Measurements from ENCODE around the gene SLC25A13.
A peak's percentile ranks its signal among the peaks of the same experiment; 100 is the strongest.

SLC25A13 gene

DNA sequence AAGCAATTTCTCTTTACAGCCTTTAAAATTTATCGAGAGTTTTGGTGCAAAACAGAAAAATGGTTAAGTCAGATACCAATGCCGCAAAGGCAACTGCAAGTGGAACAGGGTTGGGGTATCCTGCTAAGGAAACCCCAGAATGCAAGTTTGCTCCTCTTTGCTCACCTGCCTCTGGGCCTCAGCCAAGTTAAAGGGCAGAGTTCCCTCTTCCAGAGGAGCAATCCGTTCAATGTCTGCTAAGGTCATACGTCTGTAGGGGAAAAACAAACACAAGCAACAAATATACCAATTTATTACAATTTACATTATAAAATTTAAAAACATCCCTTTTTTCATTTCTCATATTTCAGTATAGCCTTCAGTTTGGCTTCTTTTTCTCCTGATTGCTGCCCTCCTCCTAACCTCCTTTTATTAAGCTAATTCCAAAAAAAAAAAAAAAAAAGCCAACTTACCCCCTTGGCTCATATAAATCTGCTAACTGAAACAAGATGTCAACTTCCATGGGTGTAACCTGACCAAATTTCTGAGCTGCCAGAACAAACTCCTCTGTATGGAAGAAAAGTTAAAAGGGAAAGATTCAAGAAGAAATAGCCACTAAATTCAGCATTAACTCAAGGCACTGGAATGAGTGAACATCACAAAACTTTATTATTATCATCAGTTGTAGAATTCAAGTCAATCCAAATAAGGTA, 132.6 kb downstream of the SLC25A13 start:
- no peak for DNase-seq

DNA sequence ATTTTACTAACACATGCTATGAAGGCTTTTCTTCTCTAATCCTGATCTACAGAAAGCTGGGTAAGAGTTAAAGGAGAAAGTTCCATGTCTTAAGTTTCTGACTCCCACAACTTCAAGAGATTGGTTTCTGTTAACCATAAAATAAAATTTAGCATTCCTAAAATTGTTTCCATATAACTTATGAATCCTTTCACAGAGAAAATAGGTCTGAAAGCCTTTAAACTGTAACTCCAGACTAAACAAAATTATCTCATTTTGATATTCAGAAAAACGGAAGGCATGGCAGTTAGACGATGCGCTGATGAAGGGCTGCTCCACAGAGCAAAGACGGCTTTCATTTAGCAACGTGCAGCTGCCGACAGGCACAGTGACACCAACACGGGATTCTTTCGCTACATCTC, 133.3 kb downstream of the SLC25A13 start:
- DNase-seq, result no peak

DNA sequence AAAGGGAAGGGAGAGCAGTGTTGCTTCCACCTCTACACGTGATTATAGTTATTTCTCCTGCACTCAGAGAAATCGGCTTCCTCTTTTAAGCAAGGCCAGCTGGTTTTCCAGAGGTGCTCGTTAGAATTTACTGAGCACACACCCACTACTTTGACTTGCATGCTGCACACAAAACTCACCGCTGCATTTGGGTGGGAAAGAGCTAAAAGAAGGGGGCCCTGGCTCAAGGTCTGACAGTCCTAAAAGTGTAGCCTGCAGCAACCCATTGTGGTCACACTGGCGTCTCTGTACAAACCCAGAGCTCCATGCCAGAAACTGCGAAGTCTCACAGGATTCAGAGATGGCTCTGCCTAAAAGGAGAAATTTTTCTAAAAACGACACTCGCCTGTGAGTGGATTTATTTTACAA, 133.7 kb downstream of the SLC25A13 start:
- no peak for DNase-seq

DNA sequence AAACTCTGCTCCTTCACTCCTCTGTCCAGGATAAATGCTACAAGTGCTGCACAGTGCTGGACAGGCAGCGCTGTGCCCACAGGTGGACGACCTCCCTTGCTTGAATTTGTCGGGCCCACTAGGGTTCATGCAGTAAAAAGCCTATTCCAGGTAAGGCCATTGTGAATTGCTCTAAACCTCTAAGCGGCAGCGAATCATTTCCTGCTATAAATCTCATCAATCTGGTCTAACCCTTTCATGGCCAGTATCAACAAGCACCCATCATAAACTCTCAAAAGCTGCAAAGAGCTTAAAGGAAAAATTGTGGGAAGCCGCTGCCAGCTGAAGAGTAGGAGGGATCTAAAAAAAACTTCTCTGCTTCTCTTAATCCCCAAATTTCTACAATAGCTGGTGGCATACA, 134.2 kb downstream of the SLC25A13 start:
- DNase-seq, result no peak

DNA sequence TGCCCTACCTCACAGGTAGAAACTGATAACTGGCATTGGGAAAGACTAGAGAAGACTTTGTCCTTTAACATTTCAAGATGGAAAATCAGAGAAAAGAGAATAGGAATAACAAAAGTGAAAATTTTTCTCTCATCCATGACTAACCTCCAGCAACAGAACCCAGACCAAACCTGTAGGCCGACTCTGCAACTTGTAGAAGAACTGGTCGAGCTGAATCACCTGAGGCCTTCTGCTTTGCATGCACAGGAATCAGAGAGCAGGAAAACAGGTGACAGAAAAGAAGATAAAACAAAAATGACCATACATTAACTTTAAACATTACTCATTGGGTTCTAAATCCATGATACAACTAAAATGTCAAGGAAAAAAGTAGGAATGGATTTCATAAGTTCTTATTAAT, 137.1 kb downstream of the SLC25A13 start:
- no peak for DNase-seq

DNA sequence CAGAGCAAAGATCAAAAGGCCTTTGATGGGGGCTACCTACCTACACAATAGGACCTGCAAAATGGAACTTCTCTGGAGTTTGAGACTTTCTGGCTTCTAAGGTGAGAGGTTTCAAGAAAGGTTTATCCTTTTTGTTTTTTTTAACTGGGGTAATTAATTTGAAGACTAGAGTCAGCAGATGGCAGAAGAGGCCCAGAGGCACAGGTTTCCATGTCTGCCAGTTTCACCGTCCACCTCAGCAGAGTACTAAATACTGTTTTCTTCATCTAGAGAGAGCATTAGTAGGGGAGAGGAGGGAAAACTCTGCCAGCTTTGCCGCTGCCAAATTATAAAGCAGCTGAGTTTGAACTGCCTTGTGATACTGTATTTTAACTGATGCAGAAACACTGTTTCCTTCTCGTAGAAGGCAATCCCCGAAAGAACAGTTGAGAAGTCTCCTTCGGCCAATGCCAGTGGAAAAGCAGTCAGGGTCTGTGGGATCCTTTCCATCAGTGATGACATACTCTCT, 138.7 kb downstream of the SLC25A13 start:
- no peak for DNase-seq

DNA sequence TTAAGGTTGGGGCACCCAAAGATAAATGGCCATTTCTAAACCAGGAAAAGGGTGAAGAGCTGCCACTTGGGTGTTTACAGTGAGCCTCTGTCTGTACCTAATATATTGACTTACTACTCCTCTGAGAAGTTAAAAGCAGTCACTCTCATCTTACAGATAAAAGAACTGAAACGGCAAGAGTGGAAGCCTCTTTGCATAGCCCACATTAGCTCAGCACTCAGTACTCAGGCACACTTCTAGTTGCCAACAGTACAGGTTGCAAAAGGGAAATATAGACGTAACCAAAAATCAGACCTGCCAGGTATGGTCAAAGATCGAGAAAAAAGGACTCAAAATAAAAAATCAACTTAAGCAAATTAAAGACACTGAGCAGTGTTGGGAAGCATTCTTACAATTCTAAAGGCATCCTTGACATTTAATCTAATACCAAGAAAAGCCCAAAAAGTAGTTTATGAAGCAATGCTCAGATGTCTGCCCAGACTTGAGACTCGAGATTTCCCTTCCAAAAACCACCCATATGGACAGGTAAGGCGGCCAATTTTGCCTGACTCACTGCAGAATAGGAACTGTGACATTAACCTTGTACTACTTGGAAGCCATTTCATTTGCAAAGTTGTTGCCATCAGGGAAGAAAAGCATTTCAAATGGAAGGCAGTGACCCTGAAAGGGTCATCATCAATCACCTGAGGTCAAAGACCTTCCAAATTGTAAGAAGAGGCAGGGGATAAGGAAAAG, 139.3 kb downstream of the SLC25A13 start:
- no peak for DNase-seq

DNA sequence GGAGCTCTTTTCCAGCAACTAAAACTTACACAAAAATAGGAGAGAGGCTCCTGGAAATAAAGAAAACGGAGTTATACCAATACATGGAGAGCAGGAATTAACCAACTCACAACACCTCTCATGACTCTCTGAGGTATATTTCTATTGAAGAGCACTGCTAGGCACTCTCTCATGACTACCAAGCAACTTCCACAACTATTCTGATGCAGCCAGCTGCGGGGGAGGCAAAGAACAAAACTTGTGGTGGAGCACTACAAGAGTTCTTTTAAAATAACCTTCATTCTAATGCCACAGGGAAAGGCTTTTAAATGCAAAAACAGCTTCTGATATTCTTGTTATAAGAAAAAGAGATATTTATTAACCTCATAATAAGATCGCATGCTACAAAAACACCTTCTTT, 140.7 kb downstream of the SLC25A13 start:
- no peak for DNase-seq

DNA sequence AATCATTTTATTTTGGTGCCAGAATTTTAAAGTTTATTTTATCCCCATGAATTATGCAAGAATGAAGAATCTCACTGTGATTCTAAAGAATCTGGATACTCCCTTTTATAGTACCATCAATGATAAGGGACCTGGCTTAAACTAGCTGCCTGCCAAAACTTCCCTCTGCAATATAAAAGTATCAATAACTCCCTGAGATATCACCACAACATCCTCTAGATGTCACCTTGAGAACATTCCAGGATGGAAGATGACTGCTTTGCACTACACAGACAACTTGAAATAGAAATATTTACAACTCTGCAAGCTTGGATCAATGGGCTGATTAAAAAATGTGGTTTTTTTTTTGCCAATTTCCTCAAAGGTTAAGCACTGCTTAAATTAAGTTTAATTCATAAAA, 142.1 kb downstream of the SLC25A13 start:
- DNase-seq, result no peak

DNA sequence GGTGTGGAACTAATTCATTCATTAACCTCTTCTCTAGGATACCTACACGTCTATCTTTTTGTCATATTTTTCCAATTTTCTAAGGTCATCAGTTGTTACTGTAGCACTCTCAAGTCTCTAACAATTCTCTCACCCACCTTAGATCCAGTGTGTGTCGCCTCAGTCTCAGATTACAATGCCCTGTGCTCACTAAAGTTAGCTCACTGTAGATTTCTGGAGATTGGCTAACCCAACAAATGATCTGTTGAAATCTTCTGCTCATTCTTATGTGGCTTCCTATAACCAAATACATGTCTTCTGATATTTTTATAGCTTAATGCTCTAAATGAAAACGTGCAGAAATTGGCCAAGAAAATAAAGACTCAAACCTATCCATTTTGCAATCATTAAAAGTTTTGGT, 142.6 kb downstream of the SLC25A13 start:
- DNase-seq, result no peak

DNA sequence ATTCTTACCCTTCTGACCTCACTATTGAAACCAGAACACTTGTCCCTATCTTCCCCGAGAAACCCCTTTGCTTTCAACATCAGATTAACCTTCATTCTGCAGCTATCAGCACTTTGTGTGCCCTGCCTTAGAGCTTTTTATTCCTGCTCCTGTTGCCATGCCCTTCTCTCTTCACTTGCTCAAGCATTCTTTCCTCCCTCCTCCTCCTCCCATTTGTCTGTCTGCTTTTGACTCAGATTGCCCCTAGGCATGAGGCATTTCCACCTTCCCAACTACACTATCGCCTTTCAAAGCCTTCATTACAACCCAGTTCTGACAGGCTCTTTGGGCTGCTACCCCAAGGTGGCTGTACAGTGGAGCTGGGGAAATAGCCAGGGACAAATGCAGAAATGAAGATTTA, 143.3 kb downstream of the SLC25A13 start:
- DNase-seq, result no peak

DNA sequence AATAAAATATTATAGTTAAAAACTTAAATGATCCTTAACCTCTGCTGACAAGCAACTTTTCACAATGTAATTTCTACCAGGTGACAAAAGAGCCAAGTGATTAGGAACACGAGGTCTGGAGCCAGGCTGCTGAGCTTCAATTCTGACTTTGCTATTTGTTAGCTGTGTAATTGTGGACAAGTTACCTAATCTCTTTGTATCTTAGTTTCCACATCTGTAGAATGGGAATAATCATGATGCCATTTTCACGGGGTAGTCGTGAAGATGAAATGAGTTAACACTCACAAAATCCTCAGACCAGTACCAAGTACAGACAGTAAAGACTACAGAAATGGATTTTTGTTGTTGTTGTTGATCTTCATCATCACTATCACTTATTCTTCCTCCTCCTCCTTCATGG, 144.5 kb downstream of the SLC25A13 start:
- DNase-seq, result no peak

DNA sequence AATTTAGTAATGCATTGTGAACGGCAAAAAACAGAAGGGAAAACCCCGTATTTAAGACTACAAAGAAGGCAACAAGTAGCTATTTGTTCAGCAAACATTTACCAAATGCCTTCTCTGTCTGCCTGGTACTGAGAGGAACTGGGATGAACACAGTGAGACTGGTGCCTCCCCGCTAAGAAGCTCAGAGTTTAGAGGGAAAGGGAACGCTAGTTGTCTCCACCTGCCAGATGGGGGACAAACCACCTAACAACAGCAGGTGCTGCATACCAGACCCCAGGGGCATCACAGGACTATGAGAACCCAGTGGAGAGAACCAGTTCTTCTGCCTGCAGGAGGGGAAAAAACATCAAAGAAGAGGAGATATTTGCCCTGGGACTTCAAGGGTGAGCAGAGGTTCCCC, 147.1 kb downstream of the SLC25A13 start:
- DNase-seq, result no peak

DNA sequence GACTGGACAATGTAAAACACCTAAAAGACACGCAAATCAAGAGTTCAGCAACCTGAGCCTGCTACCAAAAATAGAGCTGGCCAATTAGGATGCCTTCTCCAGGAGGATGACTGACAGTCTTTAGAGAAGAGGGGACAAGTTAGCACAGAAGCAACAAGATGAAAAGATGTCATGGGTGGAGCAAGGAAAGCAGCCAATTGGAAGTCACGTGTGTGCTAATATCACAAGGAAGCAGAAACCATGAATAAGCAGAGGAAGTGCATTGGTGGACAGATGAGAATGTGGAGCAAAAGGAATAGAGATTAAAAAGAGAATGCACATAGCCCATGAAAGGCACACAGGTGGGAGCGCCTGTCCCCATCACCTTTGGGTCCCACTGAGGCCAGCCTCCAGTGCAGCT, 148.1 kb downstream of the SLC25A13 start:
- DNase-seq, result no peak

DNA sequence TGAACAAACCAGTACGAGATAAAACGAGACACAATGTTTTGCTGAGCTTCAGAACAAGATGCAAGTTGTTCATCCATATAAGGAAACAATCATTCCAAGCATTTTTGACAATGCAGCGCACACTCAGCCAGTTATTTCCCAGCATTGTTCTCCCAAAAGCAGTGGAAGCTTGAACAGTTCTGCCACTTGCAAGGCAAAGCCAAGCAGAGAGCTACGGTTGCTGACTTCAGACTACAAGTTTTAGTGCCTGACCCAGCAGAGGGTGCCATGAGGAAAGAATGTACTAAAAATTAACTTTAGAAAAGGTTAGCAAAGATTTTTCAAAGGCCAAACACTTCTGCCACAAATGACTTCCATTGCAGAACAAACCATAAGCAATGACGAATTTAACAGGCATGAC, 152.5 kb downstream of the SLC25A13 start:
- DNase-seq, result no peak

DNA sequence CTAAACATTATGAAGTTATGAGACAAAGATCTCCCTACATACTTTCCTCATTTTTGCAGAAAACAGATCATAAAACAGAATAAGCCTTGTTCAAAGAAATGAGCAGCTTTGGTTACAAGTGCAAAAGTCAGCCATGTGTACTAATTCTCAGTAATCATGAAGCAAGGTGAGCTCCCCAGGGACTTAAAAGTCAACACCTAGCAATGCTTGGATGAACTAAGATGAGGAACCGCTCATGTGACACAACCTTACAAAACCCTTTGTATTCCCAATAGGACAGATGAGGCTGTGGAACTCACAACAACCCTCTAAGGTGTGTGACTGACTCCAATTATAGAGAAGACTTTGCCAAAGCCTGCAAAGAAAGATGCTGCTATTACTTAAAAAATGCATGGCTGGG, 154.5 kb downstream of the SLC25A13 start:
- DNase-seq, result no peak

DNA sequence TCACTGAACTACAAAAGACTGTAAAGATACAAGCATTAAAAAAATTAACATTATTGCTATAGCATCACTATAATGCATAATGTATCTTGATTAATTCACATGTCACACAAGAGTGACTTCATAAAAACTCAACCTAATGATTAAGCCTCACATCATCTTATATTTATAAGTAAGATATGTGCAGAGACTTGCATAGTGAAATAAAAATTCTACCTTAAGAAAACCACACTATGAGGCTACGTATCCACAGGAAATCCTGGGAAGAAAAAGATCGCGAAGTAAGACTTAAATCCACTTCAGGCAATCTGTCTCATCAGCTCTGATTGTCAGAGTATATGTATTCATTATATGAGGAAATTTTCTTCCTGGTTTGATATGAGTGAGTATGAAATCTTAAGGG, 160.0 kb downstream of the SLC25A13 start:
- no peak for DNase-seq

DNA sequence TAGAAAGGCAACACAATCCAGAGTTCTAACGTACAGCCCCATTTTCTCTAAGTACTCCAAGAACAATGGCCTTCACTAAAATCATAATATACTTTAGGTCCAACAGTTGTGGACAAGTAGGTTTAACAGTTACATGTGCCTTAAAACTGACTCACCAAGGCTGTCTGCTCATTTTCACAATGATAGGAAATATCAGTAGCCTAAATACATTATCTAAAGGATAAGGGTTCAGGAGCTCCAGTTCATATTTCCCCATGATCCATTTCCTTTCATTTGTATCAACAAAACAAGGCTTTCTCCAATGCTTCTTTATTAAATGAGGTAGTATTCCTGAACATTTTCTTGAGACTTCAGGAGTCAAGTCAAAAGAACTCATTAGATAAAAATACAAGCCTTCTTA, 164.0 kb downstream of the SLC25A13 start:
- DNase-seq, result no peak

DNA sequence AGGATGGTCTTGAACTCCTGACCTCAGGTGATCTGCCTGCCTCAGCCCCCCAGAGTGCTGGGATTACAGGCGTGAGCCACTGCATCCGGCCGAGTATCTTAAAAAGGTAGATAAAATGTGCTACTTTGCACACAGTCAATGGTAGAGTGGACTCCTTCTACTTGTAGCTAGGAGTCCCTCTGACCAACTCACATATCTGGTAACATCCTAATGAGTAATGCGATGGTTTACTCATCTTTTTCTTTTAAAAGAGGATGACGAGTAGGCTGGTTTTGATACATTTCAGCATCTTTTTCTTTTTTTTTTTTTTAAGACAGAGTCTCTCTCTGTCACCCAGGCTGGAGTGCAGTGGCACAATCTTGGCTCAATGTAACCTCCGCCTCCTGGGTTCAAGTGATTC, 167.4 kb downstream of the SLC25A13 start:
- peak; percentile 2 for DNase-seq

DNA sequence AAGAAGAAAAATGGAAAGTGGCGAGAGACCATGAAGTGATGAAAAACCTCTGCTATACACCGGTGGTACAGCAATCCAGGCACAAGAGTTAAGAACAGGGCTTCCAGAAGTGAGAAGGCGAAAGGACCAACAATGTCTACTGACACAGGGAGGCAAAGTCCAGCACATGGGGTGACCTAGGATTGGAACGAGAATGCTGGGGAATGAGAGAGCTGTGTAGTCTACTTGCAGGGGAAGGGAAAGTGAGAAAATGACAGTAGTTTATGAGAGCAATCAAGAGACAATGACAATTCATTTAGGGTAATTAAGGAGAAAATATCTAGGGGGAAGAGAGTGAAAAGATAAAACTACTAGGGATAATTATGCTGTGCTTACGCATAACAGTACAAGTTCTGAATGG, 169.2 kb downstream of the SLC25A13 start:
- DNase-seq, result no peak

DNA sequence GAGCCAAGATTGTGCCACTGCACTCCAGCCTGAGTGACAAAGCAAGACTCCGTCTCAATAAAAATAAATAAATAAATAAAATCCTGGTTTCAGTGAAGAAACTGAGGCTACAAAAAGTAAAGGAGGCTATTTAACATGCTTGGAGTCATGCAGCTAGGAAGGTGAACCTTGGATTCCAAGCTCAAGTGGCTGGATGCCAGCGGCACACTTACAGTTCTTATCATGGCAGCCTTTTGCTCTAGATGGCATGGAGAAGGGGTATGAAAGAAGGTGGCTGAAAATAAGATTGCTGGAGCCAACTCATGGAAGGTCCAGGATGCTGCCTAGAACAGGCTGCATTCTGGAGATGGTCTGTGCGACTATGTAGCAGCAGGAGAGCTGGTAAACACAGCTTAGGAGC, 170.0 kb downstream of the SLC25A13 start:
- DNase-seq, result no peak

DNA sequence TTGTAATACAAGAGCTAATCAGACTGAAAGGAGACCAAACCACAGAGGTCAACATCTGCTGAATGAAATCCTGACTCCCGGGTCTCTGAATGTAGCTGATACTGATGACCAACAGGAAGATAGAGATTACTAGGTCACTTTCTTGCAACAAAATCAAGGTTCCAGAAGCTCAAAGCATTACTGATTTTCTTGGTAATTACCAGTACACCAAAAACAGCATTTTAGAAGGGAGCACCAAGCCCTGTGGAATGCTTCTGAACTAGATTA, 177.7 kb downstream of the SLC25A13 start:
- DNase-seq, result no peak

DNA sequence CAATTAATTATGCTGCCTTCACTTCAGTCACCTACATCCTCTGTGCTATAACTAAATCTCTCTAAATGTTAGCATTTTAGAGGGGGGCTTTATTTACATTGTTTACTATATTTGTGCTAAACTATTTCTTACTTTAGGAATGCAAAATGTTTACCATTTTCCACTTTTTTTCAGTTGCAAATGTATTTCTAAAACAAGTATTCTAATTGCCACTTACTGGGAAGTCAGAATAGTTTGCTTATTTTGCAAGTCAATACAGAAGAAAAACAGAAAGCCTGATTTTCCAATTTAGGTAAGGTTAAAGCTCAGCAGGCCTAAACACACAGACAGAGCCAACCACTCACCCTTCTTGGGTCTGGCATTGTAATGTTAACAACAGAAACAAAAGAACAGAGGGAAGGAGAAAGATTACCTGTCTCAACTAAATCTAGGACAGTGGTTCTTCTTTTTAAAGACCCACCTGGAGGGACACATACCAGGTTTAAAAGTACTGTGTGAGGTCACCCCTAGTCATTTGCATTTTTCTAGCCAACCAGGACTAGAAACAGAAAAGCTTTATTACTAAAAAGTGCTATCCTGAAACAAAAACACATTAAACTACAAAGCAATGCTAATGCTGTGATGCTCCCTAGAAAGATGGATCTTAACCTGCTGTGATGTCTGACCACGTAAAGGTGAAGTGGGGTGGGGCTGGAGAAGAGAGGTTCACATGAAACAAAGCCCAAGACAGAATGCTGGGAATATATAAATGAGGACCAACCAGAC, 178.2 kb downstream of the SLC25A13 start:
- no peak for DNase-seq

DNA sequence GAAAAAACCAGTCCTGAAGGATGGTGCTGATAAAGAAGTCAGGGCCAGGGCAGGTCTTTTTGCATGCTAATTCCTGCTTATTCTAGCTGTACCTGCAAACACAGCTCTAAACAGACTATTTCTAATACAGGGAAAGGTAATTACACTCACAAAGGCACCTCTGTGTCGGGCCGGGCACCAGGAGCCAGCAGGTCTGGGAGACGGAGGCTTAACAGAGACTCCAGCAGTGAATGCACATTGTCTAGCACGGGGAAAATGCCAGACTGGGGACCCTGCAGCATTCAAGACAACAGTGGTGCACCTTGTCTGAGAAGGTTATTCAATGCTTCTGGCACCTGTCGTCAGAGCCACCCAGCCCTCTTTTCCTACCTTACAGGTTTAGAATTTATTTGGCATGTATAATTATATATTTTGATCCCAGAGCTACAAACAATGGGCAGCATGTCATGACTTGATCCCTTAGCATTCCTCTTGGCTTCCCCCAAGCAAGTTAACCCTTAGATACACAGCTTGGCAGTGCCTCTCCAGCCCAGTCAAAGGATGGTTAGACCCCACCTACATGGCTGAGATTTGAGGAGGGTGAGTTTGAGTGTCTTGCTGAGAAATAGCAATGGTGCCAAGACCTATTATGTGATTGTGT, 185.2 kb downstream of the SLC25A13 start:
- DNase-seq, result no peak
